Lower leg skin (tissue), 4 donors: ENCODE data around the gene FDXACB1. TPM values are rescaled to one million over a fixed set of nuclear protein-coding genes. Genes with fewer than 3 reads are reported as not detected.

Experiments
- DNase-seq, 2 donors: peaks; one replicate each; pipeline ENCODE4 v3.0.0-alpha.2; 2019; ENCODE audit warnings: low spot score in 2 of 2
- H3K4me3 ChIP-seq: fragments of 200-600 bp; sonication (generic); 2 replicates; pipeline ENCODE4 v1.5.1; 2017; ENCODE audit warnings: mild to moderate bottlenecking, low read depth; ENCODE audit not compliant: poor library complexity, severe bottlenecking
- POLR2A ChIP-seq, 2 donors: fragments of 450-650 bp; IDR thresholded peaks; one replicate each; pipeline ENCODE4 v1.6.1; 2016 to 2017; ENCODE audit warnings: antibody characterized with exemption in 2 of 2, mild to moderate bottlenecking in 1 of 2, moderate library complexity in 1 of 2
- WGBS, 2 donors: methylation state at CpG; one replicate each; pipeline ENCODE4 v1.1.5; 2018; 5-methylcytosine and 5-hydroxymethylcytosine counted together
- intact Hi-C: fragments of 100-400 bp; cut with DNase I; formaldehyde crosslinking; loops from one replicate; pipeline ENCODE4 v1.15.0; 2023; ENCODE audit warnings: low total_unique reads
- total RNA-seq, 4 donors: library from RNA; depleted of rRNA; stranded (reverse); fragments of >200 nt; gene quantifications; one replicate each; pipeline ENCODE4 v1.1.0, GENCODE V29; 2016
- TF ChIP-seq, protein P1 (sequence below), 3 donors: fragments of 450-650 bp; IDR thresholded peaks; one replicate each; pipeline ENCODE4 v1.5.1; 2016; ENCODE audit warnings: antibody characterized with exemption in 3 of 3, mild to moderate bottlenecking in 3 of 3, moderate library complexity in 2 of 3

Gene FDXACB1
- total RNA-seq, 4 donors from 2014 or later, result 2.9 to 6.2 (median 4.1) TPM

DNA sequence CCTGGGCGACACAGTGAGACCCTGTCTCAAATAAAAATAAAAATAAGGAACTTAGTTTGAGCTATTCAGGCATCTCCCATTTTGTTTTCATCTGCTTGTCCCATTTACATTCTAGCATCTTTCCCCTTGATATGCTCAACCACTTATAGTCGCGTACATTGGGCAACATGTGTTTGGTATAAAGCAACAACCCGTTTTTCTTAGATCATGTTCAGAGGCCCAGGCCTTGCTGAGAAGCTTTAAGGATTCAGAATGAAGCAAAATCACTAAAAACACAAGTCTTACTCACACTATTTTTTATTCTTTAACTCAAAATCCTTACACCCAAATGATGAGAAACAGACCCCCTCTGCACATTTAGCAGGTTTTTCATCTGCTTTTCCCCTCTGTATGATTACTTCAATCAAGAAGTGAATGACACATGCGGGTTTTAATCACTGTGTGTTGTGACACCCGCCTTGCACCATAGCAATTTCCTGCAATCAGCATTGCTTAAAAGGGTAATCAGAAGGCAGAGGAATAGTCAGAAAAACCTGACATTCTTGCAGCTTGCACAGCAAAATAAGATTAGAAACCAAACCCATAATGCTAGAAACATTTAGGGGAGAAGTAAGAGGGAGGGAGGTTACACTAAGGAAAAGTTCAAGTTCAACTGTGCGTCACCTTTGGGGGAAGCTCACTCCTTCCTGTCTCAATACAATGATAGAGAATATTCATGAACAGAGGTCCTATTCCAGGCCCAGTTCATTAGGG lies 33.5 kb downstream of the FDXACB1 start:
- TF ChIP-seq, protein P1, sequence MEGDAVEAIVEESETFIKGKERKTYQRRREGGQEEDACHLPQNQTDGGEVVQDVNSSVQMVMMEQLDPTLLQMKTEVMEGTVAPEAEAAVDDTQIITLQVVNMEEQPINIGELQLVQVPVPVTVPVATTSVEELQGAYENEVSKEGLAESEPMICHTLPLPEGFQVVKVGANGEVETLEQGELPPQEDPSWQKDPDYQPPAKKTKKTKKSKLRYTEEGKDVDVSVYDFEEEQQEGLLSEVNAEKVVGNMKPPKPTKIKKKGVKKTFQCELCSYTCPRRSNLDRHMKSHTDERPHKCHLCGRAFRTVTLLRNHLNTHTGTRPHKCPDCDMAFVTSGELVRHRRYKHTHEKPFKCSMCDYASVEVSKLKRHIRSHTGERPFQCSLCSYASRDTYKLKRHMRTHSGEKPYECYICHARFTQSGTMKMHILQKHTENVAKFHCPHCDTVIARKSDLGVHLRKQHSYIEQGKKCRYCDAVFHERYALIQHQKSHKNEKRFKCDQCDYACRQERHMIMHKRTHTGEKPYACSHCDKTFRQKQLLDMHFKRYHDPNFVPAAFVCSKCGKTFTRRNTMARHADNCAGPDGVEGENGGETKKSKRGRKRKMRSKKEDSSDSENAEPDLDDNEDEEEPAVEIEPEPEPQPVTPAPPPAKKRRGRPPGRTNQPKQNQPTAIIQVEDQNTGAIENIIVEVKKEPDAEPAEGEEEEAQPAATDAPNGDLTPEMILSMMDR (IDR thresholded peaks at IDR 0.05), result no peak
- TF ChIP-seq POLR2A (IDR thresholded peaks at IDR 0.05), result no peak
- no peak for DNase-seq
- no peak overlapping the region for H3K4me3 ChIP-seq
- intact Hi-C loops, result loop anchor here (10.0 kb wide), 1 partner anchor 271 kb away; no protein-coding TSS in a partner anchor
- WGBS, 2 donors, result 78 to 83% methylated on average over 7 of the region's 7 CpGs

DNA sequence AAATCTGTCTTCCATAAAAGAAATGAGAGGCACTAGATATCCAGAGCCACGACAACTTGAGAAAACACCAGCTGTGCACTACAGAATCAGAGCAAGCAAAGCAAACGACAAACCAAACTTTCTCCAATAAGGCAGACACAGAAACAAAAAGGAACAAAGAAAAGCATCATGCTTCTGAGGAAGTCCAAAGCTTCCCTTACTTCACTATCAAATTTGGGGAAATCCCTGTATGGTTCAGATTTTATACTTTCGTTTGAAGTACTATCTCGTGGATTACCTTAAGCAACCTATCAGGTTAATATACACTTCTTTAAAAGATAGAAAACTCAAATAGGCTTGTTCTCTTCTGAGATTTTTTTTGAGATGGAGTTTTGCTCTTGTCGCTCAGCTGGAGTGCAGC lies 35.3 kb downstream of the FDXACB1 start:
- H3K4me3 ChIP-seq, result no peak overlapping the region
- WGBS, 2 donors, result 81 to 85% methylated on average over 5 of the region's 5 CpGs
- TF ChIP-seq, protein P1 (IDR thresholded peaks at IDR 0.05), result no peak
- no peak for TF ChIP-seq POLR2A (IDR thresholded peaks at IDR 0.05)
- DNase-seq, result no peak
- intact Hi-C loops, result loop anchor here (10.0 kb wide), 1 partner anchor 269 kb away; no protein-coding TSS in a partner anchor

DNA sequence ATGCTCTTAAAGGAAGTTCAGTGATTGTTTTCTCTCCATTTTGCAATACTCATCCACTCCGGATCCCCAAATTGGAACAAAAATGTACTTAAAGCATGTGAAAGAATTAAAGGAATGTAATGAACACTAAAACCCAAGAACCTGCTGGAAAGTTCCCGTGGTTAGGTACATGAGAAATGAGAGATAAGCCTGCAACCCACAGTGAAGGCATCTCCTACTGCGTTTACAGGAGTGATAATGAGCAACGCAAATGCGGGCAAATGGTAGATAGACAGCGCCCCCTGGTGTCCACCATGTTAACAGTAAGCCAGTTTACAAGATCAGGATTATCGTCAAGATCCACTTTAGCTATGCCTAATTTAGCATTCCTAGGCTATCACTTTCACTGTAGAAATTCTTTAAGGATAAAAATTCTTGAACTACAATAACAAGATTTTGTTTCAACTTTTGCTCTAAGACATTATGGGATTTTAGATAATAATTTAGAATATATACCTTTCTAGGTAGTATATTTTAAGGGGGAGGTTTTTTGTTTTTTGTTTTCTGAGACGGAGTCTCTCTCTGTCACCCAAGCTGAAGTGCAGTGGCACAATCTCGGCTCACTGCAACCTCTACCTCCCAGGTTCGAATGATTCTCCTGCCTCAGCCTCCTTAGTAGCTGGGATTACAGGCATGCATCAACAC lies 37.5 kb downstream of the FDXACB1 start:
- TF ChIP-seq, protein P1 (IDR thresholded peaks at IDR 0.05), result peak in 1 of 3 donors; percentile 54
- no peak for TF ChIP-seq POLR2A (IDR thresholded peaks at IDR 0.05)
- peak; percentile 92 to 99 for DNase-seq
- H3K4me3 ChIP-seq, result no peak overlapping the region
- WGBS, 2 donors, result 28 to 29% methylated on average over 10 of the region's 10 CpGs
- intact Hi-C loops, result loop anchor here (10.0 kb wide), 1 partner anchor 267 kb away; no protein-coding TSS in a partner anchor

DNA sequence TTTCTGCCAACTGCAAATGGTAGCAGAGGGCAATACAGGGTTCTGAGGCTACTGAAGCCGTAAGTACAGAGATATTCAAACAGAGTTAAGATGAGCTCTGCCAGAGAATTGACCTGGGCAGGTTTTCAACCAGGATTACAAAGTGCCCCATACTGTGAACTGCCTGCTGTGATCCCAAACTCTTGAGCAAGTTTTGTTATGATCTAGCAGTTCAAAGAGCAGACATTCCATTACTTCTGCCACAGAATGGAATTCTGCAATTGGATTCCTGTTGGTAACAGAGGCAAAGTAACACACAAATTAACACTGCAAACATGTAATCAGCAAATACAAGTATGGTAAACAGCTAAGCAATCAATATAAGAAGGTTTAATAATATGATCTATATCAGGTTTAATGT lies 38.8 kb downstream of the FDXACB1 start:
- TF ChIP-seq, protein P1 (IDR thresholded peaks at IDR 0.05), result no peak
- TF ChIP-seq POLR2A (IDR thresholded peaks at IDR 0.05), result no peak
- intact Hi-C loops, result loop anchor here (10.0 kb wide), 1 partner anchor 265 kb away; no protein-coding TSS in a partner anchor
- no peak for DNase-seq
- 92 to 96% methylated on average over 1 of the region's 1 CpG for WGBS, 2 donors
- H3K4me3 ChIP-seq, result no peak overlapping the region

DNA sequence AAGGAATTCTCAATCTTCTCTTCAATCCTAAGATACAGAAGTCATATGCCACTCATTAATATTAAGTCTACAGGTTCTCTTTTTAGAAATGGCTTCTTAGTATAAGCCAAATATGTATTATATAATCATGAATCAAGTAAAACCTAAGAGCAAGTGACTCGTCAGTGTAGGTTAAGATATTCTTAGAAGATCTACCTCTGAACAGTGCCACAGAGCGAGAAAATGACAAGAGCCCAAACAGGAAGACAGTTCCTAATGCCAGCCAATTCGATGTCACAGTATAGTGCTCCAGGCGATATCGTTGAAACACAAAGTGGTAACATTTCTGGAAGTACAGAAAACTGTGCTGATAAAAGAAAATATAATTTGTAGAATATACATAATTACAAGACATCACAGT lies 40.9 kb downstream of the FDXACB1 start:
- no peak for DNase-seq
- no peak for TF ChIP-seq POLR2A (IDR thresholded peaks at IDR 0.05)
- TF ChIP-seq, protein P1 (IDR thresholded peaks at IDR 0.05), result no peak
- WGBS, 2 donors, result 86 to 89% methylated on average over 5 of the region's 5 CpGs
- H3K4me3 ChIP-seq, result no peak overlapping the region
- intact Hi-C loops, result loop anchor here (10.0 kb wide), 1 partner anchor 53 kb away; no protein-coding TSS in a partner anchor
